ENCODE results near the gene CHMP2A. TPM values are rescaled to one million over a fixed set of nuclear protein-coding genes. Genes with fewer than 3 reads are reported as not detected.

CHMP2A gene
- total and polyA plus RNA-seq, 7 experiments from 2014 or later = 64.3 to 193 (median 98.2) TPM

DNA sequence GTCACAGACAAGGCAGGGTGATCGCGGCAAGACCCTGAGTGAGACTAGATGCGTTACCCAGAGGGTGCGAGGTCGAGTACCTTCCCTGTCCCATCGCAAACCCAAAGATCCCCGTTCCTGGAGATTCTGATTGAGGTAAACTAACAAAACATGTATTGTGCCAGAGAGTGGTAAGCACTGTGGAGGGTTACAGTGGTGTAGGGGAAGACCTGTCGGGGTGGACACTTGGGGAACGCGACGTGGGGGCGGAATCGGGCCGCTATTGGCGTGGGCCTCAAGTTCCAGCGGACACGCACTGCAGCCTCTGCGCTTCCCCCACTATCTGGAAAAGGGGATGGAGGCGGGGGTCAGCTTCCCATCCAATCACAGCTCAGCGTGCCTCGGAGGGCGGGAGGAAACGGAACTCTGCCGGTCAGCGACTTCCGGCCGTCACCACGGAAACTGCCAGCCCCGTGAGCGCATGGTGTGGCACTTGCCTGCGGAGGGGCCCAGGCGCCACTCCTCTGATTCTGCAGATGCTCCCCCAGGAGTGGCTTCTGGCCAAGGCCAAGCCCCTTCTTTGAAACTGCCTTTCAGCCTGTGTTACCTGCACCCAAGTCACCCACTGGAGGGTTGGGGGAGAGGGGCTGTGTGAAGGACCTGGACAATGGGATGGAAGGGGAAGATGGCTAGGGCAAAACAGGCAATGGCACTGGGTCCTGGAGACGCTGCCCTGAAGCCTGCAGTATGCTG lies 4.5 kb upstream of the CHMP2A start:
- Histone ChIP-seq H3K4me1 (ENCODE audit: control insufficient read depth in 2 of 2, insufficient read depth in 2 of 2, low read length in 2 of 2) (peaks cover 44 to 60% of the 10 kb centered on the region in 2 donors), H3K27me3 (ENCODE audit: control insufficient read depth in 2 of 2, insufficient read depth in 2 of 2, low read length in 2 of 2) (no peaks in the 10 kb centered on the region), H3K9me3 (ENCODE audit: control insufficient read depth in 2 of 3, low read length in 3 of 3) (no peaks in the 10 kb centered on the region), H3K36me3 (ENCODE audit: control insufficient read depth in 2 of 3, insufficient read depth in 3 of 3, low read length in 3 of 3) (peaks cover 0 to 11% (median 4%) of the 10 kb centered on the region in 3 experiments), H3K4me3 (ENCODE audit: low read length) (peak overlapping the region; percentile 97), H3K27ac (ENCODE audit: low read depth, low read length) (peak overlapping the region; percentile 97)
- POLR2A ChIA-PET = interaction anchor here (1.0 to 5.1 kb wide), 6 partner anchors 8 to 40 kb away, joined by 3 to 40 read pairs (median 12); partner anchors contain the start of genes MZF1, TRIM28 and ZBTB45
- Mint-ChIP-seq H3K36me3 (peaks cover 0 to 38% (median 4%) of the 10 kb centered on the region in 5 donors), H3K27ac (peak overlapping the region; percentile 93 to 99 (median 98)), H3K4me3 (peak overlapping the region; percentile 87 to 98 (median 96)), H3K27me3 (peaks cover 0 to 4% (median 0%) of the 10 kb centered on the region in 5 donors), H3K4me1 (peaks cover 15 to 86% (median 76%) of the 10 kb centered on the region in 7 donors), H3K9me3 (peaks cover 0 to 2% (median 0%) of the 10 kb centered on the region in 11 donors)
- peak in 1 of 9 donors; percentile 75 for DNase-seq
- peak; percentile 9 for ATAC-seq
- intact Hi-C loops (cut with micrococcal nuclease) = no loop called here
- CTCF ChIA-PET = interaction anchor here (1.4 kb wide), 1 partner anchor 40 kb away, joined by 4 read pairs; the partner anchor contains the start of gene ZBTB45

DNA sequence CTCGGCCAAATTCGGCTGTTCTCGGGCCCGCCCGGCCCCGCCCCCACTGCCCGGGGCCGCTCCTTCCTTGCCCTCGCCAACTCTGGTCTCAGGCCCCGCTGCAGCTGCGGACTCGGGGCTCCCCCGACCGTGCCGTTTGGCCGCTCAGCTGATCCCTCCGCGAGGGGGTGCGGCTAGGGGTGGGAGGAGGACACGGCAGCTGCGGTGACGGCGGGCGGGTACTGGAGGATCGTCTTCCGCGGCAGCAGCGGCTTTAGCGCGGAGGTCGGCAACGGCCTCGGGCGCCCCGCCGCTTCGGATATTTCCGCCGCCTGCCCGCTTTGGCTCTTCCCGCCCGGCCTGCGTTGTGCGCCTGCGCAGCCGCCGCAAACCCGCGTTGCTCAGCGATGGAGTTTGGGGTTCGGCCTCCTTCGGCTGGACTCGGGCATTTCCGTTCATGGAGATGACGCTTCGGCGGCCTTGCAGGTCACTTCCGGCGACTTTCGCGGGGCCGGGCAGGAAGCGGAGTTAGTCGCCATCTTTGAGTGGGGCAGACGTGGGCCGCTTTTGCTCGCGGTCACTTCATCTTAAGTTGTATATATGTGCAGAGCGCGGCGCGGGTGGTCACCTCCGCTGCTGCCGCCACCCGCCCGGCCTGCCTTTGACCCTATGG lies 3.8 kb upstream of the CHMP2A start:
- peaks cover 0 to 4% (median 0%) of the 10 kb centered on the region in 5 donors for H3K27me3 Mint-ChIP-seq
- peak overlapping the region; percentile 93 to 99 (median 98) for H3K27ac Mint-ChIP-seq
- intact Hi-C loops (cut with micrococcal nuclease) = loop anchor here (1.0 kb wide), 2 partner anchors 15 to 157 kb away; partner anchors contain the start of gene MZF1 (in 2 of the 2)
- H3K9me3 ChIP-seq (ENCODE audit: control insufficient read depth in 2 of 3, low read length in 3 of 3) = no peaks in the 10 kb centered on the region
- H3K27me3 ChIP-seq (ENCODE audit: control insufficient read depth in 2 of 2, insufficient read depth in 2 of 2, low read length in 2 of 2) = no peaks in the 10 kb centered on the region
- peak overlapping the region; percentile 87 to 98 (median 96) for H3K4me3 Mint-ChIP-seq
- H3K4me1 Mint-ChIP-seq = peaks cover 18 to 86% (median 77%) of the 10 kb centered on the region in 7 donors
- H3K9me3 Mint-ChIP-seq = peaks cover 0 to 3% (median 0%) of the 10 kb centered on the region in 11 donors
- H3K4me3 ChIP-seq (ENCODE audit: low read length) = peak overlapping the region; percentile 97
- DNase-seq (peak; percentile 99 to 100 (median 100)), ATAC-seq (peak; percentile 79)
- H3K27ac ChIP-seq (ENCODE audit: low read depth, low read length) = peak overlapping the region; percentile 97
- peaks cover under 1 to 37% (median 8%) of the 10 kb centered on the region in 5 donors for H3K36me3 Mint-ChIP-seq
- H3K36me3 ChIP-seq (ENCODE audit: control insufficient read depth in 2 of 3, insufficient read depth in 3 of 3, low read length in 3 of 3) = peaks cover 0 to 11% (median 4%) of the 10 kb centered on the region in 3 experiments
- POLR2A ChIA-PET = interaction anchor here (0.7 to 5.1 kb wide), 10 partner anchors 8 to 45 kb away, joined by 3 to 20 read pairs (median 4); partner anchors contain the start of genes TRIM28 and ZBTB45
- peaks cover 51 to 63% of the 10 kb centered on the region in 2 donors for H3K4me1 ChIP-seq (ENCODE audit: control insufficient read depth in 2 of 2, insufficient read depth in 2 of 2, low read length in 2 of 2)
- CTCF ChIA-PET = interaction anchor here (1.4 kb wide), 1 partner anchor 39 kb away, joined by 4 read pairs; the partner anchor contains the start of gene ZBTB45

DNA sequence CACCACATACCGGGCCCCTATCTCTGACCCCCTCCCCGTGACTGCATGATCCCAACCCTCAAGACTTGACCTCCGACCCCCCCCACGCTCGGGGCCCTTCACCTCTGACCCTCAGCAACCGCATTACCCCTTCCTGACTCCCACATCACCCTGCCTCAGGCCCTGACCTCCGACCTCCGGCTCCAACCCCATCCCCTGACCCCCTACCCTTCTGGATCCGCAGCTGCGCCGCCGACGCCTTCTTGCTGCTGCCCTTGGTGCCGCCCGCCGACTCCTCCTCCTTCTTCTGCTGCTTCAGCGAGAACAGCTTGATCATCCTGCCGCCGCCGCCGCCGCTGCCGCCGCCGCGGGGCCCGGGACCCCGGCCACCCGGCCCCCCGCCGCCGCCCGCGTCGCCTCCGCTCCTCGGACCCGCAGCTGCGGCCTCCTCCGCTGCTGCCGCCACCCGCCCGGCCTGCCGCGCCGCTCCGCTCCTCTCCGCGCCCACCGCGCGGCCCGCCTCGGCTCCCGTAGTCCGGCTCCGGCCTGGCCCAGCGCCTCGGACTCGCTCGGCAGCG lies 3.2 kb upstream of the CHMP2A start, which contains the start of gene UBE2M:
UBE2M (minus strand) TSS at position 546 of the 557 bp plus-strand sequence; CDS start at position 316, 230 bp downstream.
- peak within 1 kb of the TSS; percentile 97 for H3K4me3 ChIP-seq (ENCODE audit: low read length)
- peaks cover 3 to 38% (median 12%) of the 10 kb centered on the region in 5 donors for H3K36me3 Mint-ChIP-seq
- peaks cover 0 to 2% (median 0%) of the 10 kb centered on the region in 11 donors for H3K9me3 Mint-ChIP-seq
- H3K27ac ChIP-seq (ENCODE audit: low read depth, low read length) = peak within 1 kb of the TSS; percentile 97
- POLR2A ChIA-PET = interaction anchor here (0.7 to 5.1 kb wide), 8 partner anchors 9 to 44 kb away, joined by 3 to 20 read pairs (median 4); partner anchors contain the start of genes TRIM28 and ZBTB45
- peaks cover 0 to 11% (median 4%) of the 10 kb centered on the region in 3 experiments for H3K36me3 ChIP-seq (ENCODE audit: control insufficient read depth in 2 of 3, insufficient read depth in 3 of 3, low read length in 3 of 3)
- H3K4me3 Mint-ChIP-seq = peak within 1 kb of the TSS; percentile 87 to 98 (median 96)
- no peaks in the 10 kb centered on the region for H3K27me3 ChIP-seq (ENCODE audit: control insufficient read depth in 2 of 2, insufficient read depth in 2 of 2, low read length in 2 of 2)
- peak; percentile 10 for ATAC-seq
- CTCF ChIA-PET = no interaction called here
- peak within 1 kb of the TSS; percentile 93 to 99 (median 98) for H3K27ac Mint-ChIP-seq
- H3K9me3 ChIP-seq (ENCODE audit: control insufficient read depth in 2 of 3, low read length in 3 of 3) = no peaks in the 10 kb centered on the region
- peak in 6 of 9 donors; percentile 50 to 73 (median 69) for DNase-seq
- H3K4me1 Mint-ChIP-seq = peaks cover 16 to 84% (median 74%) of the 10 kb centered on the region in 7 donors
- H3K27me3 Mint-ChIP-seq = no peaks in the 10 kb centered on the region
- H3K4me1 ChIP-seq (ENCODE audit: control insufficient read depth in 2 of 2, insufficient read depth in 2 of 2, low read length in 2 of 2) = peaks cover 50 to 59% of the 10 kb centered on the region in 2 donors
- intact Hi-C loops (cut with micrococcal nuclease) = loop anchor here (1.0 kb wide), 2 partner anchors 15 to 157 kb away; partner anchors contain the start of gene MZF1 (in 2 of the 2)

DNA sequence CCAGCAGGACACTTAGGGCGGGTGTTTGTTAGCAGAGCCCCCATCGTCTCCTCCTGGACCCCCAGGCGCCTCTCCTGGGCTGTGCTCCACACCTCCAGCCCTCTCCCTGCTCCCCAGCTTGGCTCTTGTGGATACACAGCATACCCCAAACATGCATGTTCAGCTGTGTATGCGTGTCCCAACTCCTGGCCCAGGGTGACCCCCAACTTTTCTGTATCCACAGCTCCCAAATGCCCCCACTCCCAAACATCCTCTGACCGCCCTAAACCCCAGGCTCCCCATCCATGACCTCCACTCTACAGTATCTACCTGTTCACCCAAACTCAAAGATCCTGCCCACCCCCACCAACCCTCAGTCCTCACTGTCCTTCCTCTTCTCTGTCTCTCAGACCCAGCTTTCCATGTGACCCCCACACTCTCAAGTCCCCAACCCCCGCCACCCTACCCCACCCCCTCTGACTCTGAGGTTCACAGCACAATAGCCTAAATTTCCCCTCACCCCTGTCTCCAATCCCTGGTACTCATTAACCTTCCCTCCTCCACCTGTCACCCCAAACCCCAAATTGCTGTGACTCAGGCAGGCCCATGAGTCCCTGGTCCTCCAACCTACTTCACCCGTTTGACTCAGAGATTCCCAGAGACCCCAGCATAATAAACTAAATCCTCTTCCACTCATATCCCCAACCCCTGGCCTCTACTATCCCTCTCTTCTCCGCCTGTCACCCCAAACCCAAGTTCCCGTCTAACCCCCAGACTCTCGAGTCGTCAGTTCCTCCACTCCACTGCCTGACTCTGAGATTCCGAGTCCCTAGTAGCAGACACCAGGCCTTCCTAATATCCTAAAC lies 2.5 kb upstream of the CHMP2A start:
- Histone ChIP-seq H3K36me3 (ENCODE audit: control insufficient read depth in 2 of 3, insufficient read depth in 3 of 3, low read length in 3 of 3) (peaks cover 2 to 17% (median 4%) of the 10 kb centered on the region in 3 experiments), H3K9me3 (ENCODE audit: control insufficient read depth in 2 of 3, low read length in 3 of 3) (no peaks in the 10 kb centered on the region), H3K4me1 (ENCODE audit: control insufficient read depth in 2 of 2, insufficient read depth in 2 of 2, low read length in 2 of 2) (peaks cover 46 to 57% of the 10 kb centered on the region in 2 donors), H3K27me3 (ENCODE audit: control insufficient read depth in 2 of 2, insufficient read depth in 2 of 2, low read length in 2 of 2) (no peaks in the 10 kb centered on the region), H3K27ac (ENCODE audit: low read depth, low read length) (peak overlapping the region; percentile 97), H3K4me3 (ENCODE audit: low read length) (peak overlapping the region; percentile 79)
- Mint-ChIP-seq H3K9me3 (peaks cover 0 to 2% (median 0%) of the 10 kb centered on the region in 11 donors), H3K27me3 (no peaks in the 10 kb centered on the region), H3K36me3 (peaks cover 7 to 41% (median 17%) of the 10 kb centered on the region in 5 donors), H3K4me3 (peak overlapping the region; percentile 87 to 97 (median 94)), H3K27ac (peak overlapping the region; percentile 88 to 98 (median 94)), H3K4me1 (peaks cover 22 to 86% (median 78%) of the 10 kb centered on the region in 7 donors)
- intact Hi-C loops (cut with micrococcal nuclease) = loop anchor here (1.0 kb wide), 2 partner anchors 16 to 156 kb away; partner anchors contain the start of gene MZF1 (in 2 of the 2)
- ATAC-seq (no peak), DNase-seq (no peak)
- CTCF ChIA-PET = no interaction called here
- POLR2A ChIA-PET = interaction anchor here (0.5 to 1.5 kb wide), 14 partner anchors 9 to 231 kb away, joined by 3 to 8 read pairs (median 4); partner anchors contain the start of genes TRIM28 and ZBTB45

DNA sequence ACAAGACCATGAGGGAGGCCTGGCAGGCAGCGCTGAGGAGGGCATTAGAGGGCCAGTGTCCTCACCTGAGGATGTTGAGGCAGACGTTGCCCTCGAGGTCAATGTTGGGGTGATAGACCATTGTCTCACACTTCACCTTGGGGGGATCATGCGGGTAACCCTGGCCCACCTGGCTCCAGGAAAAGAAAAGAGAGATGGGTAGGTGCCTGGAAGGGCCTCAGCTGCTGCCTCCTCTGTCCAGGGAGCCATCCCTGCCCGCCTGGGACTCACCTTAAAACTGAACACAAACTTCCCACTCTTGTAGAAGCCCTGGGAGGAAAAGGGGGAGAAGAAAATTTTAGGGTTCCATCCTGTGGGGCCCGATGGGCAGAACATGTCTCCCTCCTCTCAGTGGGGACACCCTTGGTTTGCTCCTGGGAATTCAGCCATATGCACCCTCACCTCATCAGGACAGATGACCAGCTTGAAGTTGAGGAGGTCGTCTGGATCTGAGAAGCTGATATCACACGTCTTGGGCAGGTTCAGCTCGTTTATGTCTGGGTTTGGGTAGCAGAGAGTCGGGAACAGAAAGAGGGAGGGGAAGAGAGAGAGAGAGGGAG lies 1.8 kb upstream of the CHMP2A start:
- Mint-ChIP-seq H3K36me3 (peaks cover 8 to 44% (median 23%) of the 10 kb centered on the region in 5 donors), H3K9me3 (peaks cover 0 to 2% (median 0%) of the 10 kb centered on the region in 11 donors), H3K4me3 (peak overlapping the region; percentile 67 to 97 (median 94)), H3K4me1 (peaks cover 24 to 79% (median 72%) of the 10 kb centered on the region in 7 donors), H3K27ac (peak overlapping the region; percentile 80 to 99 (median 96)), H3K27me3 (no peaks in the 10 kb centered on the region)
- DNase-seq (no peak), ATAC-seq (no peak)
- no peaks in the 10 kb centered on the region for H3K9me3 ChIP-seq (ENCODE audit: control insufficient read depth in 2 of 3, low read length in 3 of 3)
- H3K36me3 ChIP-seq (ENCODE audit: control insufficient read depth in 2 of 3, insufficient read depth in 3 of 3, low read length in 3 of 3) = peaks cover 4 to 24% (median 5%) of the 10 kb centered on the region in 3 experiments
- peak overlapping the region; percentile 79 for H3K4me3 ChIP-seq (ENCODE audit: low read length)
- POLR2A ChIA-PET = interaction anchor here (0.6 to 1.3 kb wide), 6 partner anchors 9 to 231 kb away, joined by 3 to 5 read pairs (median 4); partner anchors contain the start of genes TRIM28 and ZBTB45
- H3K4me1 ChIP-seq (ENCODE audit: control insufficient read depth in 2 of 2, insufficient read depth in 2 of 2, low read length in 2 of 2) = peaks cover 40 to 50% of the 10 kb centered on the region in 2 donors
- peak overlapping the region; percentile 97 for H3K27ac ChIP-seq (ENCODE audit: low read depth, low read length)
- CTCF ChIA-PET = interaction anchor here (0.6 kb wide), 1 partner anchor 89 kb away, joined by 3 read pairs; no protein-coding TSS in a partner anchor
- intact Hi-C loops (cut with micrococcal nuclease) = no loop called here
- no peaks in the 10 kb centered on the region for H3K27me3 ChIP-seq (ENCODE audit: control insufficient read depth in 2 of 2, insufficient read depth in 2 of 2, low read length in 2 of 2)

Data from naive thymus-derived CD4-positive, alpha-beta T cell (primary cell).